Measurements from ENCODE around the gene TNFRSF1A. TPM values are rescaled to one million over a fixed set of nuclear protein-coding genes. Genes with fewer than 3 reads are reported as not detected.
A peak's percentile ranks its signal among the peaks of the same experiment; 100 is the strongest.

The TNFRSF1A gene
- total RNA-seq, 4 donors from 2014 or later, result 229 to 317 (median 258) TPM

GRCh38 chr12:6306599-6307220 lies 35.2 kb downstream of the TNFRSF1A start:
- Histone ChIP-seq H3K27ac (no peak overlapping the region), H3K27me3 (peaks cover 13% of the 10 kb centered on the region), H3K9me3 (no peaks in the 10 kb centered on the region), H3K4me1 (peaks cover 0 to 42% (median 26%) of the 10 kb centered on the region in 4 donors), H3K36me3 (no peaks in the 10 kb centered on the region), H3K4me3 (no peak overlapping the region)
- 89 to 92% methylated on average over 7 to 11 of the region's 11 CpGs for WGBS, 2 donors (ENCODE audit: low coverage in 1 of 2)
- intact Hi-C loops (cut with DNase I; ENCODE audit: low total_unique reads), result no loop called here
- TF ChIP-seq CTCF (IDR thresholded peaks at IDR 0.05) (no peak), POLR2A (IDR thresholded peaks at IDR 0.05) (no peak), POLR2AphosphoS5 (IDR thresholded peaks at IDR 0.05) (no peak), EP300 (IDR thresholded peaks at IDR 0.05; ENCODE audit: low read depth) (no peak)
- DNase-seq, result no peak
- in situ Hi-C loops (cut with MboI; ENCODE audit: low pct_ligation_motif_present in 1 of 4, low pct_unique_long_range_greater_than_20kb in 1 of 4, low sequenced_read_pairs in 3 of 4), result no loop called here

- 77 to 86% methylated on average over 6 of the region's 6 CpGs for WGBS, 2 donors (ENCODE audit: low coverage in 1 of 2)
- Histone ChIP-seq H3K36me3 (no peaks in the 10 kb centered on the region), H3K9me3 (no peaks in the 10 kb centered on the region), H3K4me1 (peaks cover 0 to 39% (median 21%) of the 10 kb centered on the region in 4 donors), H3K27me3 (peaks cover 12% of the 10 kb centered on the region), H3K4me3 (no peak overlapping the region), H3K27ac (no peak overlapping the region)
- in situ Hi-C loops (cut with MboI; ENCODE audit: low pct_ligation_motif_present in 1 of 4, low pct_unique_long_range_greater_than_20kb in 1 of 4, low sequenced_read_pairs in 3 of 4), result no loop called here
- intact Hi-C loops (cut with DNase I; ENCODE audit: low total_unique reads), result no loop called here
- no peak for DNase-seq
- no peak for TF ChIP-seq EP300 (IDR thresholded peaks at IDR 0.05; ENCODE audit: low read depth)
- no peak for TF ChIP-seq POLR2AphosphoS5 (IDR thresholded peaks at IDR 0.05)
- TF ChIP-seq CTCF (IDR thresholded peaks at IDR 0.05), result no peak
- TF ChIP-seq POLR2A (IDR thresholded peaks at IDR 0.05), result no peak
These were observed 35.7 kb downstream of the TNFRSF1A start for GRCh38 chr12:6306151-6306550.

- intact Hi-C loops (cut with DNase I; ENCODE audit: low total_unique reads), result no loop called here
- H3K9me3 ChIP-seq, result no peaks in the 10 kb centered on the region
- no peak overlapping the region for H3K4me3 ChIP-seq
- no peaks in the 10 kb centered on the region for H3K27me3 ChIP-seq
- TF ChIP-seq POLR2A (IDR thresholded peaks at IDR 0.05) (no peak), EP300 (IDR thresholded peaks at IDR 0.05; ENCODE audit: low read depth) (no peak), POLR2AphosphoS5 (IDR thresholded peaks at IDR 0.05) (no peak), CTCF (IDR thresholded peaks at IDR 0.05) (no peak)
- WGBS, 2 donors (ENCODE audit: low coverage in 1 of 2), result 25 to 69% methylated on average over 3 to 5 of the region's 5 CpGs
- in situ Hi-C loops (cut with MboI; ENCODE audit: low pct_ligation_motif_present in 1 of 4, low pct_unique_long_range_greater_than_20kb in 1 of 4, low sequenced_read_pairs in 3 of 4), result no loop called here
- peaks cover 0 to 18% (median 17%) of the 10 kb centered on the region in 4 donors for H3K4me1 ChIP-seq
- no peak for DNase-seq
- H3K27ac ChIP-seq, result peak overlapping the region in 3 of 4 donors; percentile 5 to 32 (median 17)
- no peaks in the 10 kb centered on the region for H3K36me3 ChIP-seq
These were observed 38.8 kb downstream of the TNFRSF1A start for GRCh38 chr12:6303071-6303470.

- no peak for DNase-seq
- no peaks in the 10 kb centered on the region for H3K36me3 ChIP-seq
- in situ Hi-C loops (cut with MboI; ENCODE audit: low pct_ligation_motif_present in 1 of 4, low pct_unique_long_range_greater_than_20kb in 1 of 4, low sequenced_read_pairs in 3 of 4) (no loop called here), intact Hi-C loops (cut with DNase I; ENCODE audit: low total_unique reads) (no loop called here)
- peak overlapping the region in 3 of 4 donors; percentile 5 to 32 (median 17) for H3K27ac ChIP-seq
- H3K9me3 ChIP-seq, result no peaks in the 10 kb centered on the region
- H3K27me3 ChIP-seq, result no peaks in the 10 kb centered on the region
- no peak overlapping the region for H3K4me3 ChIP-seq
- no peak for TF ChIP-seq POLR2AphosphoS5 (IDR thresholded peaks at IDR 0.05)
- no peak for TF ChIP-seq POLR2A (IDR thresholded peaks at IDR 0.05)
- no peak for TF ChIP-seq CTCF (IDR thresholded peaks at IDR 0.05)
- WGBS, 2 donors (ENCODE audit: low coverage in 1 of 2), result 88% methylated on average over 3 of the region's 3 CpGs; no CpG with 5 or more reads in 1 of the 2 donors
- peaks cover 0 to 19% (median 17%) of the 10 kb centered on the region in 4 donors for H3K4me1 ChIP-seq
These were observed 39.3 kb downstream of the TNFRSF1A start for GRCh38 chr12:6302621-6303020.

All from transverse colon (tissue), 4 donors.